ENCODE results near the gene ZNF579.

DNA sequence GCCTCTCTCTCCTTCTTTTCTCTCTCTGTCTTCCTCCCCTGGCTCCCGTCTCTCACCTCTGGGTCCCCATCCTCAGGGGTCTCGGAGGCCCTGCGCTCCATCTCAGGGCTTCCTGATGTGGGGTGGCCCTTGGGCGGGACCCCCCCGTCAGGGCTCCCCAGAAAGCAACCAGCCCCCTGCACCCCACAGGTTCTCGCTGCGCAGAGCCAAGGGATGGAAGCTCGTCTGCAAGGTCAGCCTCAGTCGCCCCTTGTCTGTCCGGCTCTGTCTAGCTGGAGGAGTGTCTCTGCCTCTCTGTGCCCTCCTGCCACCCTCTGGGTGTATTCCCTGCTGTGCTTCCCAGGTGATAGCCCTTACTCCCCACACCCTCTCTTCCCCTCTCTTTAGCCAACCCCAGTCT lies 35.2 kb downstream of the ZNF579 start, which contains the start of gene SBK3:
- TF ChIP-seq POLR2AphosphoS5 (IDR thresholded peaks at IDR 0.05): no peak
- TF ChIP-seq, protein P1, sequence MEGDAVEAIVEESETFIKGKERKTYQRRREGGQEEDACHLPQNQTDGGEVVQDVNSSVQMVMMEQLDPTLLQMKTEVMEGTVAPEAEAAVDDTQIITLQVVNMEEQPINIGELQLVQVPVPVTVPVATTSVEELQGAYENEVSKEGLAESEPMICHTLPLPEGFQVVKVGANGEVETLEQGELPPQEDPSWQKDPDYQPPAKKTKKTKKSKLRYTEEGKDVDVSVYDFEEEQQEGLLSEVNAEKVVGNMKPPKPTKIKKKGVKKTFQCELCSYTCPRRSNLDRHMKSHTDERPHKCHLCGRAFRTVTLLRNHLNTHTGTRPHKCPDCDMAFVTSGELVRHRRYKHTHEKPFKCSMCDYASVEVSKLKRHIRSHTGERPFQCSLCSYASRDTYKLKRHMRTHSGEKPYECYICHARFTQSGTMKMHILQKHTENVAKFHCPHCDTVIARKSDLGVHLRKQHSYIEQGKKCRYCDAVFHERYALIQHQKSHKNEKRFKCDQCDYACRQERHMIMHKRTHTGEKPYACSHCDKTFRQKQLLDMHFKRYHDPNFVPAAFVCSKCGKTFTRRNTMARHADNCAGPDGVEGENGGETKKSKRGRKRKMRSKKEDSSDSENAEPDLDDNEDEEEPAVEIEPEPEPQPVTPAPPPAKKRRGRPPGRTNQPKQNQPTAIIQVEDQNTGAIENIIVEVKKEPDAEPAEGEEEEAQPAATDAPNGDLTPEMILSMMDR (IDR thresholded peaks at IDR 0.05): no peak
- no peak for TF ChIP-seq POLR2A (IDR thresholded peaks at IDR 0.05; ENCODE audit: low read depth)
